ENCODE results near the gene SMC1A. TPM values are rescaled to one million over a fixed set of nuclear protein-coding genes. Genes with fewer than 3 reads are reported as not detected.

The SMC1A gene
- total RNA-seq, 1 experiment from 2014 or later = 102 TPM

DNA sequence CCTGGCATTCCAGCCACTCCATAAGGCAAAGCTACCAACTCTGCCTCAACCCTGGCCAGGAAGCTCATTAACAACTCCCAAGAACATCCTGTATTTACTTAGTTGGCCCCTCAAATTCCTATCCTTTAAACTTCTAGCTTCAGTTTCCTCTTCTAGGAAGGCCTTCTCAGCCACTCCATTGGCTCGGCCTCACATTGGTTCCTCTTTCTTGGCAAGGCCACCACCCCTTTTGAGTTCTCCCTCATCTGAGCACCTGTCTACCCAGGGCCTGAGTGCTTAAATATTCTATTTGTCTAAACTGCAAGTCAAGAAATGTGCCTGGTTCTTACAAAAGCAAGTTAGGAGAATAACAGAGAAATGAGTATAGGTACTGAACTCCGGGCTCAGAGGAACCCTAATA lies 10.0 kb downstream of the SMC1A start:
- H3K27me3 ChIP-seq (replicated peaks; ENCODE audit: control insufficient read depth, insufficient read depth, low read length) = no peaks in the 10 kb centered on the region
- intact Hi-C loops (cut with micrococcal nuclease; ENCODE audit: unreplicated experiment) = no loop called here
- ChIA-PET POLR2A (no interaction called here), CTCF (interaction anchor here (0.7 kb wide), 1 partner anchor 271 kb away, joined by 3 read pairs; no protein-coding TSS in a partner anchor)
- no peaks in the 10 kb centered on the region for H3K4me1 ChIP-seq
- no peak overlapping the region for H3K4me3 ChIP-seq (ENCODE audit: low read depth, low read length)
- Mint-ChIP-seq H3K4me1 (ENCODE audit: low read depth, unreplicated experiment) (no peaks in the 10 kb centered on the region), H3K36me3 (ENCODE audit: insufficient read depth, unreplicated experiment) (peaks cover 44% of the 10 kb centered on the region), H3K4me3 (ENCODE audit: unreplicated experiment) (no peak overlapping the region), H3K9me3 (ENCODE audit: unreplicated experiment) (no peaks in the 10 kb centered on the region), H3K27ac (ENCODE audit: unreplicated experiment) (no peak overlapping the region), H3K27me3 (ENCODE audit: insufficient read depth, unreplicated experiment) (no peaks in the 10 kb centered on the region)
- BruUV-seq (replicated peaks) = no TSS peak
- TF ChIP-seq, protein P1, sequence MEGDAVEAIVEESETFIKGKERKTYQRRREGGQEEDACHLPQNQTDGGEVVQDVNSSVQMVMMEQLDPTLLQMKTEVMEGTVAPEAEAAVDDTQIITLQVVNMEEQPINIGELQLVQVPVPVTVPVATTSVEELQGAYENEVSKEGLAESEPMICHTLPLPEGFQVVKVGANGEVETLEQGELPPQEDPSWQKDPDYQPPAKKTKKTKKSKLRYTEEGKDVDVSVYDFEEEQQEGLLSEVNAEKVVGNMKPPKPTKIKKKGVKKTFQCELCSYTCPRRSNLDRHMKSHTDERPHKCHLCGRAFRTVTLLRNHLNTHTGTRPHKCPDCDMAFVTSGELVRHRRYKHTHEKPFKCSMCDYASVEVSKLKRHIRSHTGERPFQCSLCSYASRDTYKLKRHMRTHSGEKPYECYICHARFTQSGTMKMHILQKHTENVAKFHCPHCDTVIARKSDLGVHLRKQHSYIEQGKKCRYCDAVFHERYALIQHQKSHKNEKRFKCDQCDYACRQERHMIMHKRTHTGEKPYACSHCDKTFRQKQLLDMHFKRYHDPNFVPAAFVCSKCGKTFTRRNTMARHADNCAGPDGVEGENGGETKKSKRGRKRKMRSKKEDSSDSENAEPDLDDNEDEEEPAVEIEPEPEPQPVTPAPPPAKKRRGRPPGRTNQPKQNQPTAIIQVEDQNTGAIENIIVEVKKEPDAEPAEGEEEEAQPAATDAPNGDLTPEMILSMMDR (IDR thresholded peaks at IDR 0.05; ENCODE audit: insufficient read depth in 1 of 2, low read depth in 1 of 2, low read length in 1 of 2, severe bottlenecking in 1 of 2, unreplicated experiment in 1 of 2) = no peak
- no peaks in the 10 kb centered on the region for H3K9me3 ChIP-seq
- DNase-seq = no peak
- no peaks in the 10 kb centered on the region for H3K36me3 ChIP-seq (ENCODE audit: control insufficient read depth, insufficient read depth, low read length)

DNA sequence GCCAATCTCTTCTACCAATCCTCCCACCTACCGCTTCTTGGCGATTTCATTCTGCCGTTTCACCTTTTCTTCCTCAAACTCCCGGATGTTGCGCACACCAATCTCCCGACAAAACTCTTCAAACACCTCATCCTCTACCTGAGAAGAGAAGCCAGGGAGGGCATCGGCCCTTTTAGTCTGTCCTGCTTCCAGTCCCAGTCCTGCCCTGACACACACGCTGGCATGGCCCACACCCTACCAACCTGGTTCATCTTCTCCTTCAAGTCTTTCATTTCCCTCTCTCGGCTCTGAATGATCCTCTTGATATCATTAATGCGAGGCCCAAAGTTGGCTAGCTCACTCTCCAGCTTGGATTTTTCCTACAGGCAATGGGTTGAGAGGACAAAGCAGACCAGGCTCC lies 18.9 kb downstream of the SMC1A start:
- Mint-ChIP-seq H3K4me1 (ENCODE audit: low read depth, unreplicated experiment) (no peaks in the 10 kb centered on the region), H3K36me3 (ENCODE audit: insufficient read depth, unreplicated experiment) (peaks cover 26% of the 10 kb centered on the region), H3K4me3 (ENCODE audit: unreplicated experiment) (no peak overlapping the region), H3K27me3 (ENCODE audit: insufficient read depth, unreplicated experiment) (no peaks in the 10 kb centered on the region), H3K9me3 (ENCODE audit: unreplicated experiment) (no peaks in the 10 kb centered on the region), H3K27ac (ENCODE audit: unreplicated experiment) (peak overlapping the region; percentile 18)
- intact Hi-C loops (cut with micrococcal nuclease; ENCODE audit: unreplicated experiment) = no loop called here
- no peaks in the 10 kb centered on the region for H3K9me3 ChIP-seq
- ChIA-PET POLR2A (interaction anchor here (0.5 kb wide), 1 partner anchor 18 kb away, joined by 3 read pairs; no protein-coding TSS in a partner anchor), CTCF (interaction anchor here (0.6 kb wide), 1 partner anchor 134 kb away, joined by 3 read pairs; no protein-coding TSS in a partner anchor)
- no peaks in the 10 kb centered on the region for H3K4me1 ChIP-seq
- no peaks in the 10 kb centered on the region for H3K27me3 ChIP-seq (replicated peaks; ENCODE audit: control insufficient read depth, insufficient read depth, low read length)
- no peak overlapping the region for H3K4me3 ChIP-seq (ENCODE audit: low read depth, low read length)
- no peaks in the 10 kb centered on the region; the same call in 1 of the 2 replicates for H3K36me3 ChIP-seq (ENCODE audit: control insufficient read depth, insufficient read depth, low read length)
- no TSS peak for BruUV-seq (replicated peaks)
- no peak for DNase-seq
- TF ChIP-seq, protein P1 (IDR thresholded peaks at IDR 0.05; ENCODE audit: insufficient read depth in 1 of 2, low read depth in 1 of 2, low read length in 1 of 2, severe bottlenecking in 1 of 2, unreplicated experiment in 1 of 2) = no peak

DNA sequence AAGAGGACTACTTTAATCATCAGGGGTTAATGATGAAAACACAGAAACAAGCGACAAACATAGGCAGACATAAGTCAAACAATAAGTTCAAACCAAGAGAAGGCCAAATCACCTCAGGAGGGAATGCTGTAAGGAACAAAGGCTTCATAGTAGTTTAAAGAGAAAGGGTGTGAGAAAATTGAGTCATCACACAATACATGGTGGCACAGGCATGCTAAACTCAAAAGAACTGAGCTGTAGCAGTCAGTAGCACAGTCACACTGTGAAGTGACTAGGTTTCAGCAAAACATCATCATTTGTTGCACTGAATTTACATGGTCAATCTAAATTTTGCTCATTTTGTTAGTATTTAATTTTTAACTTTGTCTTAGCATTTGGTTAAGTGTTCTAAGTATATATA lies 24.2 kb downstream of the SMC1A start:
- no peaks in the 10 kb centered on the region; the same call in 1 of the 2 replicates for H3K36me3 ChIP-seq (ENCODE audit: control insufficient read depth, insufficient read depth, low read length)
- Mint-ChIP-seq H3K27me3 (ENCODE audit: insufficient read depth, unreplicated experiment) (no peaks in the 10 kb centered on the region), H3K4me1 (ENCODE audit: low read depth, unreplicated experiment) (no peaks in the 10 kb centered on the region), H3K36me3 (ENCODE audit: insufficient read depth, unreplicated experiment) (peaks cover 41% of the 10 kb centered on the region), H3K27ac (ENCODE audit: unreplicated experiment) (no peak overlapping the region), H3K9me3 (ENCODE audit: unreplicated experiment) (no peaks in the 10 kb centered on the region), H3K4me3 (ENCODE audit: unreplicated experiment) (no peak overlapping the region)
- H3K27me3 ChIP-seq (replicated peaks; ENCODE audit: control insufficient read depth, insufficient read depth, low read length) = no peaks in the 10 kb centered on the region
- no peak overlapping the region for H3K4me3 ChIP-seq (ENCODE audit: low read depth, low read length)
- POLR2A ChIA-PET = no interaction called here
- TF ChIP-seq, protein P1 (IDR thresholded peaks at IDR 0.05; ENCODE audit: insufficient read depth in 1 of 2, low read depth in 1 of 2, low read length in 1 of 2, severe bottlenecking in 1 of 2, unreplicated experiment in 1 of 2) = no peak
- intact Hi-C loops (cut with micrococcal nuclease; ENCODE audit: unreplicated experiment) = loop anchor here (5.0 kb wide), 1 partner anchor 764 kb away; no protein-coding TSS in a partner anchor
- no TSS peak for BruUV-seq (replicated peaks)
- CTCF ChIA-PET = no interaction called here
- no peak for DNase-seq
- no peaks in the 10 kb centered on the region for H3K9me3 ChIP-seq
- no peaks in the 10 kb centered on the region for H3K4me1 ChIP-seq
